M059J (cell line): ENCODE results near the gene ST6GALNAC3. TPM values are rescaled to one million over a fixed set of nuclear protein-coding genes. Genes with fewer than 3 reads are reported as not detected.

ENCODE experiments used
- DNase-seq: peaks from one replicate; pipeline ENCODE4 v3.0.0-alpha.2; 2012; ENCODE audit warnings: low read depth
- total RNA-seq: library from RNA; depleted of rRNA; stranded (reverse); fragments of >200 nt; shearing (Covaris generic); gene quantifications from 2 replicates; pipeline ENCODE4 v1.2.3, GENCODE V29; 2014

Gene ST6GALNAC3
- total RNA-seq, 1 experiment from 2014 or later: 0.05 TPM

- no peak for DNase-seq
Measured at GRCh38 chr1:76583235-76583868, 508.8 kb downstream of the ST6GALNAC3 start.

- no peak for DNase-seq
Measured at GRCh38 chr1:76583875-76584477, 509.4 kb downstream of the ST6GALNAC3 start.

- DNase-seq: no peak
Measured at GRCh38 chr1:76585980-76586674, 511.6 kb downstream of the ST6GALNAC3 start.

GRCh38 chr1:76587212-76587611 is 512.7 kb downstream of the ST6GALNAC3 start:
- DNase-seq: no peak

- no peak for DNase-seq
Measured at GRCh38 chr1:76591461-76591860, 516.9 kb downstream of the ST6GALNAC3 start.

- DNase-seq: no peak
Measured at GRCh38 chr1:76591963-76592362, 517.4 kb downstream of the ST6GALNAC3 start.

GRCh38 chr1:76593141-76593540 is 518.6 kb downstream of the ST6GALNAC3 start:
- no peak for DNase-seq

GRCh38 chr1:76593618-76594017 is 519.1 kb downstream of the ST6GALNAC3 start:
- DNase-seq: no peak

- no peak for DNase-seq
Measured at GRCh38 chr1:76595024-76595423, 520.5 kb downstream of the ST6GALNAC3 start.

- no peak for DNase-seq
Measured at GRCh38 chr1:76601465-76601864, 526.9 kb downstream of the ST6GALNAC3 start.

GRCh38 chr1:76607717-76608116 is 533.2 kb downstream of the ST6GALNAC3 start:
- no peak for DNase-seq

- no peak for DNase-seq
Measured at GRCh38 chr1:76611770-76612445, 537.4 kb downstream of the ST6GALNAC3 start.

- DNase-seq: no peak
Measured at GRCh38 chr1:76613886-76614285, 539.3 kb downstream of the ST6GALNAC3 start.

GRCh38 chr1:76615253-76616035 is 540.9 kb downstream of the ST6GALNAC3 start:
- DNase-seq: no peak

GRCh38 chr1:76620371-76620770 is 545.8 kb downstream of the ST6GALNAC3 start:
- no peak for DNase-seq

- no peak for DNase-seq
Measured at GRCh38 chr1:76622774-76623528, 548.4 kb downstream of the ST6GALNAC3 start.

- DNase-seq: no peak
Measured at GRCh38 chr1:76625886-76626678, 551.5 kb downstream of the ST6GALNAC3 start.

- no peak for DNase-seq
Measured at GRCh38 chr1:76627498-76627897, 553.0 kb downstream of the ST6GALNAC3 start.

- no peak for DNase-seq
Measured at GRCh38 chr1:76627901-76628300, 553.4 kb downstream of the ST6GALNAC3 start.

- no peak for DNase-seq
Measured at GRCh38 chr1:76632136-76632535, 557.6 kb downstream of the ST6GALNAC3 start.
